Measurements from ENCODE around the gene CRAMP1. TPM values are rescaled to one million over a fixed set of nuclear protein-coding genes. Genes with fewer than 3 reads are reported as not detected.

CRAMP1 gene
- total RNA-seq, 4 donors from 2014 or later = 15.7 to 39.3 (median 26.1) TPM

DNA sequence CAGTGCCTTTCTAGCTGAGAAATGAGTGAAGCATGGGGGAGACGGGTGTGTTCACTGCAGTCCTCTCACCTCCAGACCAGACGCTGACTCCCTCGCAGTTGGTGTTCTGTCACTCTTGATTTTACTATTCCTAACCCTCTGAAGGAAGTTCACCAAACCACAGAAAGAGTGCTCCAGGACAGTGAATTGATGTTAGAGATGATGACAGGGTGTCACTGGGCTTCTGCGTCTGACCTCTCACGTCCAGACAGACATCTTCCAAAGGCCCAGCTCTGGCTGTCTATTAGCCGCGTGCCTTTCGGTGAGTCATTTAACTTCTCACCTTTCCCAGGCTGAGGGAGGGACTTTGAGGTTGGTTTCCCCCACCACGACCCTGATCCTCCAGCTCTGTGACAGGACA lies 8.2 kb downstream of the CRAMP1 start:
- no peak for DNase-seq (ENCODE audit: low spot score in 2 of 2)

DNA sequence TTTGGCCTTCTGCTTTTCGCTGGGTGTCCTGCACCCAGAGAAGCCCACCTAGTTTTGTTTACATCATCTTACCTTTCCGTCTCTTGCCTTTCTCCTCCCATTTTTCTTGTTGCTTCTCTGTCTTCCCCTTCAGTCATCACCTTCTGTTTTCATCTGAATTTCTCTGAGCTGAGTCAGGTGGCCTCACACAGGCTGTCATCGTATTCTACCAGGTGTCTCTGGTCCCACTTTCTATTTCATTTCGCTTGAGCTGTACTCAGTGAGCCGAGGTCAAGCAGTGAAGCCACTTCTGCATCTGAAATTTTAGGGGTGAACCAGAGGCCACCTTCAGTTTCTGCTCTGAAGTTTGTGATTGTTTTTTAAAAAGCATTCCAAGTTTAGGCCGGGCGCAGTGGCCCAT lies 9.7 kb downstream of the CRAMP1 start:
- Histone ChIP-seq H3K4me1 (no peaks in the 10 kb centered on the region), H3K27ac (no peak overlapping the region), H3K36me3 (peaks cover 36% of the 10 kb centered on the region), H3K9me3 (no peaks in the 10 kb centered on the region), H3K27me3 (no peaks in the 10 kb centered on the region), H3K4me3 (no peak overlapping the region)
- no peak for DNase-seq (ENCODE audit: low spot score in 2 of 2)
- TF ChIP-seq, protein P1, sequence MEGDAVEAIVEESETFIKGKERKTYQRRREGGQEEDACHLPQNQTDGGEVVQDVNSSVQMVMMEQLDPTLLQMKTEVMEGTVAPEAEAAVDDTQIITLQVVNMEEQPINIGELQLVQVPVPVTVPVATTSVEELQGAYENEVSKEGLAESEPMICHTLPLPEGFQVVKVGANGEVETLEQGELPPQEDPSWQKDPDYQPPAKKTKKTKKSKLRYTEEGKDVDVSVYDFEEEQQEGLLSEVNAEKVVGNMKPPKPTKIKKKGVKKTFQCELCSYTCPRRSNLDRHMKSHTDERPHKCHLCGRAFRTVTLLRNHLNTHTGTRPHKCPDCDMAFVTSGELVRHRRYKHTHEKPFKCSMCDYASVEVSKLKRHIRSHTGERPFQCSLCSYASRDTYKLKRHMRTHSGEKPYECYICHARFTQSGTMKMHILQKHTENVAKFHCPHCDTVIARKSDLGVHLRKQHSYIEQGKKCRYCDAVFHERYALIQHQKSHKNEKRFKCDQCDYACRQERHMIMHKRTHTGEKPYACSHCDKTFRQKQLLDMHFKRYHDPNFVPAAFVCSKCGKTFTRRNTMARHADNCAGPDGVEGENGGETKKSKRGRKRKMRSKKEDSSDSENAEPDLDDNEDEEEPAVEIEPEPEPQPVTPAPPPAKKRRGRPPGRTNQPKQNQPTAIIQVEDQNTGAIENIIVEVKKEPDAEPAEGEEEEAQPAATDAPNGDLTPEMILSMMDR (IDR thresholded peaks at IDR 0.05) = no peak
- TF ChIP-seq POLR2A (IDR thresholded peaks at IDR 0.05) (no peak), EP300 (IDR thresholded peaks at IDR 0.05) (no peak), POLR2AphosphoS5 (IDR thresholded peaks at IDR 0.05) (no peak)
- 96% methylated on average over 7 of the region's 7 CpGs for WGBS

More for the DNA sequence above, 8.2 kb downstream of the CRAMP1 start:
- Histone ChIP-seq H3K27me3 (no peaks in the 10 kb centered on the region), H3K4me3 (no peak overlapping the region), H3K9me3 (no peaks in the 10 kb centered on the region), H3K27ac (no peak overlapping the region), H3K4me1 (peaks cover 12% of the 10 kb centered on the region), H3K36me3 (peaks cover 35% of the 10 kb centered on the region)
- TF ChIP-seq, protein P1 (IDR thresholded peaks at IDR 0.05) = no peak
- WGBS = 85% methylated on average over 9 of the region's 9 CpGs

DNA sequence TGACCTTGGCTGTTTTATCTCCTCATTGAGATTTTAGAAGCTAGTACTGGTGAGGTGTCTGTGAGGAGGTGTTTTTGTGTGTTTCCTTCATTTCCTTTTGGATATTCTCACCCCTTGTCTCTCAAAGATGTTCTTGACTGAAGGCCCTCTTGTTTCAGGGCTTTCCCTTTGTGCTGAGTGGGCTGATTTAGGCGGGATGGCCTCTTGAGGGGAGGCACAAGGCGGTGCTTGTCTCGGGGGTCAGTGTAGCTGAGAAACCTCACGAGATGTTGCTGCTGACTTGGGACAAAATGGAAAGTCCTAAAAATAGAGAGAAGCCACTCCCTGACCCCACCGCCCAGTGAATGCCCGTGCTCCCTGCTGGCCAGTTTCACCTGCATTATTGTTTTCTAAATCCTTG lies 14.2 kb downstream of the CRAMP1 start:
- TF ChIP-seq POLR2AphosphoS5 (IDR thresholded peaks at IDR 0.05) = no peak
- no peak for TF ChIP-seq EP300 (IDR thresholded peaks at IDR 0.05)
- TF ChIP-seq, protein P1 (IDR thresholded peaks at IDR 0.05) = no peak
- no peak for TF ChIP-seq POLR2A (IDR thresholded peaks at IDR 0.05)
- peaks cover 46% of the 10 kb centered on the region for H3K36me3 ChIP-seq
- H3K4me1 ChIP-seq = no peaks in the 10 kb centered on the region
- no peak for DNase-seq (ENCODE audit: low spot score in 2 of 2)
- H3K4me3 ChIP-seq = no peak overlapping the region
- no peaks in the 10 kb centered on the region for H3K9me3 ChIP-seq
- 77% methylated on average over 6 of the region's 6 CpGs for WGBS
- no peak overlapping the region for H3K27ac ChIP-seq
- no peaks in the 10 kb centered on the region for H3K27me3 ChIP-seq

DNA sequence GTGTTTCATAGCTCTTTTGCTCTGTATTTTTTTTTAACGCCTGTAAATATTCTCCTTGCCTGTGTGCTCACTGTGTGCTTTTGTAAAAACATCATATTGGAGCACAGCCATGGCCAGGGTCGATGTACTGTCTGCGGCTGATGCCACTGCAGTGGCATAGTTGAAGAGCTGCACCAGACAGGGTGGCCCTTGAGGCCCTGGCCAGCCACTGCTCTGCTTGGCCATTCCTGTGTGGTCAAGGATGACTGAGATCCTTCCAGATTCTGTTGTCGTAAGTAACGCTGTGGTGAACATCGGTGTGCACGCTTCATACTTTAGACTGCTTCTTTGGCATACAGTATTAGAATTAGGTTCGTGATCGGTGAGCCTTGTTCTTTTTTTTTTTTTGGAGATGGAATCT lies 14.6 kb downstream of the CRAMP1 start:
- TF ChIP-seq POLR2AphosphoS5 (IDR thresholded peaks at IDR 0.05) = no peak
- TF ChIP-seq EP300 (IDR thresholded peaks at IDR 0.05) = no peak
- no peak for TF ChIP-seq POLR2A (IDR thresholded peaks at IDR 0.05)
- TF ChIP-seq, protein P1 (IDR thresholded peaks at IDR 0.05) = no peak
- no peak overlapping the region for H3K27ac ChIP-seq
- no peak for DNase-seq (ENCODE audit: low spot score in 2 of 2)

DNA sequence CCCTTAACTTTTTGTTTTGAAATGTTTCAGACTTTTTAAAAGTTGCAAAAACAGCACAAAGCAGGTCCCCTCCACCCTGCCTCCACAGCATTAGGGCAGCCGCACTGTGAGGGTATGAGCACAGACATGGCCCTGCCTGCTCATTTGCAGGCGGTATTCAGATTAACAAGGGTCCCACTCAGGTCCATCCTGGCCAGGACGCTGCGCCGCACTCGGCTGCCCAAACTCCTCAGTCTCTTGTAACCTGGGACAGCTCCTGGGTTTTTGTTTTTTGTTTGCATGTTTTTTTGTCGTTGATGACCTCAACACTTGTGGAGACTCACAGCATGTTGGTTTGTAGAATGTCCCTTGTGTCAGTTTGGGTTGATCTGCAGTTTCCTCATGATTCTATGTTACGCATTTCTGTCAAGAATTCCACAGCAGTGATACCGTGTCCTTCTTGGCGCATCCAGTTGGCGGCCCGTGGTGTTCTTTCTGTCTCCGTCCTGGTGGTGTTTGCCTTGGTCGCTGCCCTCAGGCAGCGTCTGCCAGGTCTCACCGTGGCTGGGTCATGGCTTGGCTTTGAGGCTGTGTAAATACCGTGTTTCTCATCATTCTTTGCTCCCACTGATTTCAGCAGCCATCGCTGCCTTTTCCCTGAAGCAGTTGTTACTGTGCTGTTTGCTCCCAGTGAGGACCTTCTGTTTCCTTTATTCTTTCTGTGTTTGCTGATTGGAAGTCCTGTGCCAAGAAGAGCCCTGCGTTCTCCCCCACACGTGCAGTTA lies 18.5 kb downstream of the CRAMP1 start:
- TF ChIP-seq, protein P1 (IDR thresholded peaks at IDR 0.05) = no peak
- TF ChIP-seq EP300 (IDR thresholded peaks at IDR 0.05) (no peak), POLR2AphosphoS5 (IDR thresholded peaks at IDR 0.05) (no peak), POLR2A (IDR thresholded peaks at IDR 0.05) (no peak)
- Histone ChIP-seq H3K27me3 (no peaks in the 10 kb centered on the region), H3K9me3 (no peaks in the 10 kb centered on the region), H3K4me1 (no peaks in the 10 kb centered on the region), H3K4me3 (no peak overlapping the region), H3K27ac (no peak overlapping the region), H3K36me3 (peaks cover 77% of the 10 kb centered on the region)
- 93% methylated on average over 20 of the region's 20 CpGs for WGBS
- DNase-seq (ENCODE audit: low spot score in 2 of 2) = no peak

More for the DNA sequence above, 14.6 kb downstream of the CRAMP1 start:
- Histone ChIP-seq H3K36me3 (peaks cover 44% of the 10 kb centered on the region), H3K9me3 (no peaks in the 10 kb centered on the region), H3K27me3 (no peaks in the 10 kb centered on the region), H3K4me1 (no peaks in the 10 kb centered on the region), H3K4me3 (no peak overlapping the region)
- WGBS = 91% methylated on average over 9 of the region's 9 CpGs
